Measurements from ENCODE around the gene RABGAP1L. TPM values are rescaled to one million over a fixed set of nuclear protein-coding genes. Genes with fewer than 3 reads are reported as not detected.

Gene RABGAP1L
- total and polyA plus RNA-seq, 2 of the 8 experiments (the other 6 are each of a cell fraction or from before 2014, with no cell fraction given), result 33.3 to 156 TPM

DNA sequence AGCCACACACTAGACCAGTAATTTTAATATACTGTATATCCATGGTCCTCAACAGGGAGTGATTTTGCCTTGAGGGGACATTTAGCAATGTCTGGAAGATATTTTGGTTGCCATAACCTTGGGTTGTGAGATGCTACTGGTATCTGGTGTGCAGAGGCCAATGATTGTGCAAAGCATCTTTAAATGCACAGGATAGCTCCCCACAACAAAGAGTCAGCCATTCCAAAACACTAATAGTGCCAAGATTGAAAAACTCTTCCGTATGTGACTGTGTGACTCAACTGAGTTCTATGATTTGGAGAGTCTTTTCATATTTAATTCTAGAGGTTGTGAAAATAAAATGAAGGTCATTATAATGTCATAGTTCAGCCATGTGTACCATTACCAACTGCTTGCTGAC lies 699.0 kb downstream of the RABGAP1L start (continued):
- TF ChIP-seq NANOG (IDR thresholded peaks at IDR 0.05; ENCODE audit: insufficient read depth, low read depth, low read length, poor library complexity, severe bottlenecking) (no peak), CHD2 (IDR thresholded peaks at IDR 0.05; ENCODE audit: low read length) (no peak), EZH2 (IDR thresholded peaks at IDR 0.05; ENCODE audit: low read depth, low read length, severe bottlenecking) (no peak), SP1 (IDR thresholded peaks at IDR 0.05; ENCODE audit: low read depth, low read length) (no peak), CHD1 (IDR thresholded peaks at IDR 0.05; ENCODE audit: low read depth, low read length) (no peak), ZNF274 (IDR thresholded peaks at IDR 0.05; ENCODE audit: borderline replicate concordance, extremely low read depth, low read length) (no peak)
- TF ChIP-seq, protein P1, sequence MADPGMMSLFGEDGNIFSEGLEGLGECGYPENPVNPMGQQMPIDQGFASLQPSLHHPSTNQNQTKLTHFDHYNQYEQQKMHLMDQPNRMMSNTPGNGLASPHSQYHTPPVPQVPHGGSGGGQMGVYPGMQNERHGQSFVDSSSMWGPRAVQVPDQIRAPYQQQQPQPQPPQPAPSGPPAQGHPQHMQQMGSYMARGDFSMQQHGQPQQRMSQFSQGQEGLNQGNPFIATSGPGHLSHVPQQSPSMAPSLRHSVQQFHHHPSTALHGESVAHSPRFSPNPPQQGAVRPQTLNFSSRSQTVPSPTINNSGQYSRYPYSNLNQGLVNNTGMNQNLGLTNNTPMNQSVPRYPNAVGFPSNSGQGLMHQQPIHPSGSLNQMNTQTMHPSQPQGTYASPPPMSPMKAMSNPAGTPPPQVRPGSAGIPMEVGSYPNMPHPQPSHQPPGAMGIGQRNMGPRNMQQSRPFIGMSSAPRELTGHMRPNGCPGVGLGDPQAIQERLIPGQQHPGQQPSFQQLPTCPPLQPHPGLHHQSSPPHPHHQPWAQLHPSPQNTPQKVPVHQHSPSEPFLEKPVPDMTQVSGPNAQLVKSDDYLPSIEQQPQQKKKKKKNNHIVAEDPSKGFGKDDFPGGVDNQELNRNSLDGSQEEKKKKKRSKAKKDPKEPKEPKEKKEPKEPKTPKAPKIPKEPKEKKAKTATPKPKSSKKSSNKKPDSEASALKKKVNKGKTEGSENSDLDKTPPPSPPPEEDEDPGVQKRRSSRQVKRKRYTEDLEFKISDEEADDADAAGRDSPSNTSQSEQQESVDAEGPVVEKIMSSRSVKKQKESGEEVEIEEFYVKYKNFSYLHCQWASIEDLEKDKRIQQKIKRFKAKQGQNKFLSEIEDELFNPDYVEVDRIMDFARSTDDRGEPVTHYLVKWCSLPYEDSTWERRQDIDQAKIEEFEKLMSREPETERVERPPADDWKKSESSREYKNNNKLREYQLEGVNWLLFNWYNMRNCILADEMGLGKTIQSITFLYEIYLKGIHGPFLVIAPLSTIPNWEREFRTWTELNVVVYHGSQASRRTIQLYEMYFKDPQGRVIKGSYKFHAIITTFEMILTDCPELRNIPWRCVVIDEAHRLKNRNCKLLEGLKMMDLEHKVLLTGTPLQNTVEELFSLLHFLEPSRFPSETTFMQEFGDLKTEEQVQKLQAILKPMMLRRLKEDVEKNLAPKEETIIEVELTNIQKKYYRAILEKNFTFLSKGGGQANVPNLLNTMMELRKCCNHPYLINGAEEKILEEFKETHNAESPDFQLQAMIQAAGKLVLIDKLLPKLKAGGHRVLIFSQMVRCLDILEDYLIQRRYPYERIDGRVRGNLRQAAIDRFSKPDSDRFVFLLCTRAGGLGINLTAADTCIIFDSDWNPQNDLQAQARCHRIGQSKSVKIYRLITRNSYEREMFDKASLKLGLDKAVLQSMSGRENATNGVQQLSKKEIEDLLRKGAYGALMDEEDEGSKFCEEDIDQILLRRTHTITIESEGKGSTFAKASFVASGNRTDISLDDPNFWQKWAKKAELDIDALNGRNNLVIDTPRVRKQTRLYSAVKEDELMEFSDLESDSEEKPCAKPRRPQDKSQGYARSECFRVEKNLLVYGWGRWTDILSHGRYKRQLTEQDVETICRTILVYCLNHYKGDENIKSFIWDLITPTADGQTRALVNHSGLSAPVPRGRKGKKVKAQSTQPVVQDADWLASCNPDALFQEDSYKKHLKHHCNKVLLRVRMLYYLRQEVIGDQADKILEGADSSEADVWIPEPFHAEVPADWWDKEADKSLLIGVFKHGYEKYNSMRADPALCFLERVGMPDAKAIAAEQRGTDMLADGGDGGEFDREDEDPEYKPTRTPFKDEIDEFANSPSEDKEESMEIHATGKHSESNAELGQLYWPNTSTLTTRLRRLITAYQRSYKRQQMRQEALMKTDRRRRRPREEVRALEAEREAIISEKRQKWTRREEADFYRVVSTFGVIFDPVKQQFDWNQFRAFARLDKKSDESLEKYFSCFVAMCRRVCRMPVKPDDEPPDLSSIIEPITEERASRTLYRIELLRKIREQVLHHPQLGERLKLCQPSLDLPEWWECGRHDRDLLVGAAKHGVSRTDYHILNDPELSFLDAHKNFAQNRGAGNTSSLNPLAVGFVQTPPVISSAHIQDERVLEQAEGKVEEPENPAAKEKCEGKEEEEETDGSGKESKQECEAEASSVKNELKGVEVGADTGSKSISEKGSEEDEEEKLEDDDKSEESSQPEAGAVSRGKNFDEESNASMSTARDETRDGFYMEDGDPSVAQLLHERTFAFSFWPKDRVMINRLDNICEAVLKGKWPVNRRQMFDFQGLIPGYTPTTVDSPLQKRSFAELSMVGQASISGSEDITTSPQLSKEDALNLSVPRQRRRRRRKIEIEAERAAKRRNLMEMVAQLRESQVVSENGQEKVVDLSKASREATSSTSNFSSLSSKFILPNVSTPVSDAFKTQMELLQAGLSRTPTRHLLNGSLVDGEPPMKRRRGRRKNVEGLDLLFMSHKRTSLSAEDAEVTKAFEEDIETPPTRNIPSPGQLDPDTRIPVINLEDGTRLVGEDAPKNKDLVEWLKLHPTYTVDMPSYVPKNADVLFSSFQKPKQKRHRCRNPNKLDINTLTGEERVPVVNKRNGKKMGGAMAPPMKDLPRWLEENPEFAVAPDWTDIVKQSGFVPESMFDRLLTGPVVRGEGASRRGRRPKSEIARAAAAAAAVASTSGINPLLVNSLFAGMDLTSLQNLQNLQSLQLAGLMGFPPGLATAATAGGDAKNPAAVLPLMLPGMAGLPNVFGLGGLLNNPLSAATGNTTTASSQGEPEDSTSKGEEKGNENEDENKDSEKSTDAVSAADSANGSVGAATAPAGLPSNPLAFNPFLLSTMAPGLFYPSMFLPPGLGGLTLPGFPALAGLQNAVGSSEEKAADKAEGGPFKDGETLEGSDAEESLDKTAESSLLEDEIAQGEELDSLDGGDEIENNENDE (IDR thresholded peaks at IDR 0.05; ENCODE audit: insufficient replicate concordance, low read length), result no peak

All from H1 (cell line).